GM13977 (cell line): Measurements from ENCODE around the gene UBAC2.
"Not testable (repeated sequence)": the region's sequence is repeated elsewhere in the genome, so short reads cannot be mapped to it uniquely, and the experiment has no call there.

Experiments used
- DNase-seq: peaks from one replicate; pipeline ENCODE4 v3.0.0; 2012; ENCODE audit warnings: low spot score
- CTCF ChIP-seq: IDR thresholded peaks from 2 replicates; pipeline ENCODE4 v1.5.1; 2012; ENCODE audit warnings: mild to moderate bottlenecking, control low read depth; ENCODE audit not compliant: insufficient read depth; ENCODE audit errors: extremely low read depth, missing control alignments
- in situ Hi-C: fragments of 300-500 bp; cut with MboI; formaldehyde crosslinking; loops from one replicate; pipeline ENCODE4 v1.12.0; 2022; ENCODE audit warnings: low sequenced_read_pairs, low pct_unique_long_range_greater_than_20kb, mixed read lengths, inconsistent platforms; ENCODE audit not compliant: unreplicated experiment

UBAC2 gene

GRCh38 chr13:99388334-99388923 lies 187.8 kb downstream of the UBAC2 start:
- TF ChIP-seq CTCF = no peak
- DNase-seq = no peak
- in situ Hi-C loops = loop anchor here (5.0 to 25.0 kb wide), 2 partner anchors 49 to 101 kb away; no protein-coding TSS in a partner anchor

GRCh38 chr13:99389094-99389493 lies 188.4 kb downstream of the UBAC2 start:
- in situ Hi-C loops = loop anchor here (5.0 to 25.0 kb wide), 2 partner anchors 48 to 102 kb away; no protein-coding TSS in a partner anchor
- DNase-seq = not testable (repeated sequence)

GRCh38 chr13:99389520-99390304 lies 189.1 kb downstream of the UBAC2 start:
- in situ Hi-C loops = loop anchor here (5.0 to 25.0 kb wide), 2 partner anchors 48 to 102 kb away; no protein-coding TSS in a partner anchor
- DNase-seq = no peak
- no peak for TF ChIP-seq CTCF

GRCh38 chr13:99390601-99391000 lies 189.9 kb downstream of the UBAC2 start:
- no peak for DNase-seq
- no peak for TF ChIP-seq CTCF
- in situ Hi-C loops = loop anchor here (25.0 kb wide), 1 partner anchor 103 kb away; no protein-coding TSS in a partner anchor

- no peak for DNase-seq
- no peak for TF ChIP-seq CTCF
- in situ Hi-C loops = loop anchor here (25.0 kb wide), 1 partner anchor 105 kb away; no protein-coding TSS in a partner anchor
Observed at GRCh38 chr13:99391781-99392469, 191.3 kb downstream of the UBAC2 start.

GRCh38 chr13:99392470-99393135 lies 191.9 kb downstream of the UBAC2 start:
- TF ChIP-seq CTCF = no peak
- DNase-seq = no peak
- in situ Hi-C loops = loop anchor here (25.0 kb wide), 1 partner anchor 105 kb away; no protein-coding TSS in a partner anchor

- in situ Hi-C loops = loop anchor here (25.0 kb wide), 1 partner anchor 106 kb away; no protein-coding TSS in a partner anchor
- not testable (repeated sequence) for DNase-seq
Observed at GRCh38 chr13:99393391-99393790, 192.7 kb downstream of the UBAC2 start.
